Effector CD4-positive, alpha-beta T cell (primary cell): ENCODE data around the gene NFASC.

Experiments
- DNase-seq: peaks from one replicate; pipeline ENCODE4 v3.0.0-alpha.2; 2020

Gene NFASC

DNA sequence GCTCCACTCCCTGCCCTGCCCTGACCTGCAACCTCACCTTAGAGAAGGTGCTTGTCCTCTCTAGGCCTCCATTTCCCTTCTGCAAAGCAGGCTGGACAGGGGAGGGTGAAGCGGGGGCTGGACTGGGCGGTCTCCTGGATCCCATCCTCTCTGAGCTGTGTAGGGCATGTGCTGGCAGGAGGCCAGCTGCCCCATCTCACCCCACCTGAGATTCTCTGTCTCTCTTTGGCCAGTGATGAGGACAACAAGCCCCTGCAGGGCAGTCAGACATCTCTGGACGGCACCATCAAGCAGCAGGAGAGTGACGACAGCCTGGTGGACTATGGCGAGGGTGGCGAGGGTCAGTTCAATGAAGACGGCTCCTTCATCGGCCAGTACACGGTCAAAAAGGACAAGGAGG lies 145.4 kb downstream of the NFASC start:
- no peak for DNase-seq

DNA sequence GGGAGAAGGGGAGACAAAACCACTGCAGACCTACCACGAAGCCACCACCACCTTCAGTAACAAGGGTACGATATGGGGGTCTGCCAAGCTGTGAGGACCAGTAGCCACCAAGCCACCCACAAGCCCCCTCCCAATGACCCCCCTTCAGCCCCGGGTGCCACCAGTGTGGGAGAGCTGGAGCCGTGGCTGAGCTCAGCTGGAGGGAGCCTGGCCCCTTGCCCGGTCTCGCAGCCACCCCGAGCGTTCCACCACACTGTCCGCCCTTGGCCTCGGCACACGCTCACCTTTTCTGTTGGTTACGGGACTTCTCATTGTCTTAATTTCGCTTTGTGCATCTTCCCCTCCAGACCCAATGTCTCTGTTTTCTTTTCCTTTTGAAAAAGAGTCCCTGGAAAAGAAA lies 145.9 kb downstream of the NFASC start:
- DNase-seq = no peak

DNA sequence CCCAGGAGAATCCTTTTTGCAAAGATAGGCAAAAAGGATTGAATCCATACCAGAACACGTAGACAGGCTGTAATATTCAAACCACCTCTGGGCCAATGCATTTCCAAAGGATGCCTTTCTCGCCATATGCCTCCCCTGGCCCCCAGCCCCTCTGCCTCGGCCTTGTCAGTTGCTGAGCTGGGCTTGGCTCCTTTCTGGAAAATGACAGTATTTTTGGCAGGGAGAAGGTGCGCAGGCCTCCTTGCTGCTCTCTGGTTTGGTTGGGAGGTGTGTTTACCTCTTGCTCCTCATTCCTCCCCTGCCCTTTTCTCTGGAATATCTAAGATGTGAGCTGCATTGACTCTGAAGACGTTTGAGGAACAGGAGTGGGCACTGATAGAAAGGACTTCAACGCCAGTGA lies 146.3 kb downstream of the NFASC start:
- DNase-seq = no peak

DNA sequence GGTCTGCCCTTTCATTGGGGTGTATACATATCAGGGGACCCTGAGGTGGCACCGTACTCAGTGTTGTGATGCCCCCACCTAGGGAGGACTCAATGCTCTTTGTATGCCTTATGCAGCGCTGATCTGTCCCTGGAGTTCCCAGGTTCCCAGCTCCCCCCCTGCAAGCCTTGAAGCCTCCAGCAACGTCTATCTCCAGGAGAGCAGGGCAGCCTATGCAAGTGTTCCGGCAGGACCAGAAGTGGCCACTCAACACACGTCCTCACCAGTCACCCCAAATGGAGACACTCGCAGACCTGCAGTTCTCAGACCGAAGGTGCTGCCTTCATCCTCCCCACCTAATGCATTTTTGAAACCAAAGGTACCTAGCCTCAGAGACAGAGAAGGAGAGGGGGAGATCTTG lies 147.1 kb downstream of the NFASC start:
- no peak for DNase-seq

DNA sequence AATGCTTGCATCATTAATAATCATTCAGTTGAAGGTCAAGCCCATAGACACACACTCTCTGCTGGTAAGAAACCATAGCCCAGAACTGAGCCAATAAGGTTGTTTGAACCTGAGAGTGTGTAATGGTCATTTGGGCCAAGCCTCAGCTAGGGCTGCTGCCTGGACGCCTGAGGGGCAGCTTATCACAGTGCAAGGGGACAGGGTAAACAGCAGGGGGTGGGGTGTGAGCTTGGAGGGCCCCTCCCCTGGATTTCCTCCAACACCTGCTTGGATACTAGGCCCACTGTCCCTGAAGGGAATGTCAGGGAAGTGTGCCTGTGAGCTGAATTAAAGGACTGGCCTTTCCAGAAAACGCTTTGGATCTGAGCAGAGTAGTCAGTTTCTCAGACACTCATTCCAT lies 147.7 kb downstream of the NFASC start:
- no peak for DNase-seq

DNA sequence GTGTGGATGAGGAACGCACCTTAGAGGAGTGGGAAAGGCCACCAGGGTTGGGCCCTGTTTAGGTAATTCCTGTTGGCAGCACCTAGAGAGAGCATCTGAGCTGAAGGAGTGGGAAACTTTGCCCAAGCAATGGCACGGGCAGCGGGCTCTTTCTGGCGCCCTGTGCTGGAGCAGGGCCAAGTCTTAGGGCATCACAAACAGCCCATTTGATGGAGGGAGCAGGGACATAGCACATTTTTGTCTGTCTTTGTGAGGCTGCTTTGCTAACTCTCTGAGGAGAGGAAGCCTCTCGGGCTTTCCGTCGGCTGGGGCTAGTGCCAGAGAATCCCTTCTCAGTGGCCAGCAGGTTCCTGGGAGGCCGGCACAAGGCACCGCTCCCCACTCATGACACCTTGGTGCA lies 149.8 kb downstream of the NFASC start:
- DNase-seq = no peak

DNA sequence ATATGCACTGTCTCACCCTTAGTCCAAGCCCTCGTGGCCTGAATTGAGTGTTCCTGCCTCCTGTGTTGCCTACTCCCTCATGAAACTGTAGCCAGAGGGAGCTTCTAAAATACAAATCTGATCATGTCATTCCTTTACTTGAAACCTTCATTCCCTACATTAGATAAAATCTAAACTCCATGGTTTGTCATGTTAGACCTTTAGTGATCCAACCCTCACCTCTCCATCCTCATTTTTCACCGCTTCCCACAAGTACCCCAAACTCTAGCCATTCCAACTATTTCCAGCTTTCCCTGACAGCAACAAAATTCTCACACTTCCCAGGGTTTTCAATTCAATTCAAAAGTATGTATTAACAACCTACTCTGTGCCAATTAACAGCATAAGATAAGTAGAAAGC lies 154.0 kb downstream of the NFASC start:
- no peak for DNase-seq

DNA sequence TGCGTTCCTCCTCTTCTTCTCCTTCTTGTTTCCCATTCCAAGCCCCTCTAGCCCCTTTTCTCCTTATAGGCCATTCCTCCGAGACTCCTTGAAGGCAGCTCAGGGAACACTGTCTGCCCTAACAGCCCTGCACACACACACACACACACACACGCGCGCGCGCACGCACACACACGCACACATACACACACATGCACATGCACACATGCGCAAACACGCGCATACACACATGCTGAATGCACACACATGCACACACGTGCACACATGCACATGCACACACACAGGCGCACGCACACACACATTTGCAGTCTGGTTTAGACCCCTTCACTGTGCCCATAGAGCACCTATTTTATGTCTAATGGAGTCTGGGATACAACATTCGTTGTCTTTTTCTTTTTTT lies 154.6 kb downstream of the NFASC start:
- no peak for DNase-seq

DNA sequence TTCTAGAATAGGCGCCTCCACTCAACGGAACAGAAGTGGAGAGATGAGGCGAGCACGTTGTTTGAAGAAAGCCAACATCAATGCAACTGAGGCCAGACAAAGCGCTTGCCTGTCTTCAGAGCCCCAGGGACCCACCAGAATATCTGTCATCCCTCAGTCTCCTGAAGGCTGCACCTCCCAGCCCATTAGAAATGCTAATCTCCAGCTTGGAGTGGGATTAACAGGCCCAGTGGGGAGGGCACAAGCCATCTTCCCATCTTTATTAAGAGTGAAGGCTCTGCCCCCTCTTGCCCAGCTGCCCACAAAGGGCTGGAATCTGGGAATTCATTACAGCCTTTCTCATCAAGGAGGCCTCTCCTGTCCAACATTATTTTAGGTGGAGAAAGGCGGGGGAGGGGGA lies 155.5 kb downstream of the NFASC start:
- no peak for DNase-seq

DNA sequence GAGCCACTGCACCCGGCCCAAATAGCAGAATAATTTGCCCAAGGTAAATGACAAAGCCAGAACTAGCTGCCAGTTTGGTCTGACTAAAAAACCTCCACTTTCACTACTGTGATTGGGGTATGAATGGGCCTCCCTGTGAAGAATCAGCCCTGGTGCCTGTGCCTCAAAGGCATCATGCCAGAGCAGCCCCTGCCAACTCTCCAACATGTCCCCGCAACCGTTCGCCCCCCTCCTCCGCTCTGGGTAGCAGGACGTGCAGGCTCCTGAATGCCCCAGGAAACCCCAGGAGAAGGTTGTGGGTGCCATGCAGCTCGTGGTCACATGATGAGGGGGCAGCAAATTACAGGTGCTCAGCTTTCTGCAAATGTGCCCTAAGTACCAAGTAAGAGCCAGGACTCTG lies 157.7 kb downstream of the NFASC start:
- DNase-seq = no peak

DNA sequence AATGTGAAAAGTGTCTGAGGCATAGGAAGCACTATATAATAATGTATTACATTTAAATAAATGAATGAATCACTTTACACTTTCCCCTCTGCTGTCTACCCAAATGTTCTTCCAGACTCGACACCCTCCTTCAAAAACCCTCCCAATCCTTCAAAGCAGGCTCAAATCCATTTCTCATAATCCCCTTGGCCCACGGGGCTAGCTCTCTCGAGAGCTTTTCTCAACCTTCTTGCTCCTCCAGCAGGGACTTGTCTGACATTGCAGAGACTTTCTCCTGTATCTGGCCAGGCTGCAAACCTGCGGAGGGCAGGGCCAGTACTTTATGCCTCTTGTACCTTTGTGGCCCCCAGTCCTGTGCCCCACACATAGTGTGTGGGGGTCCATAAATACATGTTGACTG lies 158.3 kb downstream of the NFASC start:
- DNase-seq = no peak

DNA sequence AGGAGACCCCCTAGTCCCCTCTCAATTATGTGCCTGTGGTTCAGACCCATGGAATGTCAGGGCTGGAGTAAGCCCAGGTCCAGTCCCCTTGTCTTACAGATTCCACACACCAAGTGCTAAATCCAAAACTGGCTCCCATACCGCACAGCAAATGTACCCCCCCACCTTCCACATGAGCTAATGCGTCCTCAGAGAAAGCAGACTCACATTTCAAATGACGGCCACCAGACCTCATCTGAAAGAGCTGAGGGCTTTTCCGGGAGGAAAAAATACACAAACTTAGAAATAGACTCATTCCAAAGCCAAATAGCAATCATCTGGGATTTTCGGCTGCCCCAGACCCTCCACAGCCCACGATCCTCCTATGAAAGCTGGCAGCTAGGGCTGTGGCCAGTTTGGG lies 159.6 kb downstream of the NFASC start:
- DNase-seq = no peak

DNA sequence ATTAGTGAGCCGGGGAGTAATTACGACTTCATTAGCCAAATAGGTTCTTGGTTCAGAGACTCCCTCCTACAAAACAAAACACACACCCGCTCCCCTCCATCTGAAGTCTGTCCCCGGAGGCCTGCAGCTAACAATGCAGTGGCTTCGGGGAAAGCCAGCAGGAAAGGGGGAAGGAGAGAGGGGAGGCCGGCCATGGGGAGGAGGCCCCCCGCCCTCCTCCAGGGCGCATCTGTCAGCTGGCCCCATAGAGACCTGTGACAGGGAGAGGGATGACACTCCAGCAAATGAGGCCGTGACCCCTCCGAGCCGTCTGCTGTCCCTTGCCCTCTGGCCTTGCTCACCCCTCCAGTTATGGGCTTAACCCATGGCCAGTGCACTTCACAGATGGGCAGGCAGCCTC lies 160.2 kb downstream of the NFASC start:
- DNase-seq = no peak

DNA sequence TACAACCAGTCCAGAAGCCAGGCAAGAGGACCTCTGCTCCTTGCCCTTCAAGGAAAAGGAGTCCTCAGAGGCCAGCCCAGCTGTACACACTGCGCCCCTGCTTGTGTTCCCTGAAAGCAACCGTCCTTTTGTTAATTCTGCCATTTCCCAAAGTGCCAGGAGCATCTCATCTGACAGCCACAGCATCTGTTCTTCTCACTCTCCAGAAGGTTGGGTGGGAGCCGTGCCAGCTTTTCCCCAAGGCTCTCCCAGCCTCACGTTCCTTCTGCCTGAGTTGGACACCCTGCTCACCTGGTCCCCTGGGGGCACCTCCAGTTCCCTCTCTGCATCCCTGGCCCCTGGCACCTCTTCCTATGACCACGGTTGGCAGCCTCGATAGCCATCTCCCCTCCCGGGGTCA lies 161.8 kb downstream of the NFASC start:
- no peak for DNase-seq

DNA sequence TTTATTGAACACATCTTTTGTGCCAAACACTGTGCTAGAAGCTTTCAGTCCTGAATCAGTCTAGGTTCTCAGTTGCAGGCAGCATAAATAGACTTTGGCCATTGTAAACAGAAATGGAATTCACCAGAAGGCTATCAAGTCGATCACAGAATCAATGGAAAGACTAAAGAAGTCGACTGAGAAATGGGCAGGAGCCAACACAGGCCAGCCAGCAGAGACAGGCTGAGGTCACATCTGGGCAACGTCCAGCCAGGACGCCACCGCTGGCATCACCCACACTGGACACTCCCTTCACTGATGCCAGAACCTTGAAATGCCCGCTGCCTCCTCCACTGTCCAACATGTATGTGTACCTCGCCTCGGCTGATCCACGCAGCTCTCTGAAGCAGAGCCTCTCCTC lies 166.9 kb downstream of the NFASC start:
- no peak for DNase-seq

DNA sequence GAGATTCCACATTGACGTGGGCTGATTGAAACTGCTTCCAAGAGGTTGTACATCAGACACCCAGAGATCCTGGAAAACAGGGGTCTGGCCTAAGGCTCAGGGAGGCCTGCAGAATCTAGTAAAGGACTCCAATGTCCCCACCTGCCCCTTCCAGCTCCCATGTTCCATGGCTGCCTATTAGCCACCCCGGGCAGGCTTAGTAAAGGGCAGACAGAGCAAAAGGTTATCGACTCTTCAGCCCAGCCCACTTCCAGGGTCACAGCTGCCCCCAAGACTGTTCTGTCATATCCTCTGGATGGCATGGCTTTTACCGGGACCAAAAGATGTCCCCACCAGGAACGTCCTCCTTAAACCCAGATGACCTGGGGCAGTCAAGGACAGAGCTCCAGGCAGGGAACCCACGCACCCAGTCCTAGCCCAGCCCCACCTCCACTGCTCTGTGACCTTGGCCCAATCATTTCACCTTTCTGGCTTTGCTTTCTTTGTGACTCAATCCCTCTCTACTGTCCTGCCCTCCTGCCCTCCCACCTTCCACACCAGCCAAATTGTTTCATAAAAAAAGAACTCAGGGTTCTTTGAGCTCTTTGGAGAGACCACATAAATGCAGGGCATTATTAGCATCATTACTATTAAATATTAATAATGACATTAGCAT lies 167.6 kb downstream of the NFASC start:
- no peak for DNase-seq

DNA sequence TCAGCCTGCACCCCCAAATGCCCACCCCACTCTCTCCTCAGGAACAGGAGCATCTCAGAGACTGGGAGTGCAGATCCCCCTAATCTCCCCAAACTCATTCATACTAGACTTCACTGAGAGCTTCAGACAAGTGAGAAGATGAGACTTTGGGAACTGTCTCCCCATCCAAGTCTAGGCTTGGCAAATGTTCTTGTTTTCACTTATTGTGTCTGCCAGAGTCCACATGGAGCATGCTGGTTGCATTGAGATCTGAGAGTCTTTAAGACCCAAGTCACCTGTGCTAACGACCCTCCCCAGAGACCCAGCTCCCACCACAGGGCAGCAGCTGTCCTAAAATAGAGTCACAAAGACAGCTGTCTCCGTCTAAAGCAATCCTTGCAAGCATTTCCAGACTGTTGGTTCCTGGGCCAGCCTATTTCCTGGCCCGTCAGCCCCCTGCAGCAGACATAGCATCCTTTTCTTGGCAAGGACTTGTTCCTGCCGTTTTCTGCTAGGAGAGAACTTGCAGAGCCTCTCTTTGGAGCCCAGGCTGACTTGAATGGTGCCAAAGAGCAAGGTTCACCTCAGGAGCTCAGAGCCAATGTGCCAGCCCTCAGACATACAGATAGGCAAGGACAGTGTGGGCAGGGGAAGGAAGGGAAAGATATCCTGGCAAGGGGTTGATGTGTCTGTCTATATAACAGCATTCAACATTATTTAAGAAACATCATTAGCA lies 170.5 kb downstream of the NFASC start:
- DNase-seq = no peak

DNA sequence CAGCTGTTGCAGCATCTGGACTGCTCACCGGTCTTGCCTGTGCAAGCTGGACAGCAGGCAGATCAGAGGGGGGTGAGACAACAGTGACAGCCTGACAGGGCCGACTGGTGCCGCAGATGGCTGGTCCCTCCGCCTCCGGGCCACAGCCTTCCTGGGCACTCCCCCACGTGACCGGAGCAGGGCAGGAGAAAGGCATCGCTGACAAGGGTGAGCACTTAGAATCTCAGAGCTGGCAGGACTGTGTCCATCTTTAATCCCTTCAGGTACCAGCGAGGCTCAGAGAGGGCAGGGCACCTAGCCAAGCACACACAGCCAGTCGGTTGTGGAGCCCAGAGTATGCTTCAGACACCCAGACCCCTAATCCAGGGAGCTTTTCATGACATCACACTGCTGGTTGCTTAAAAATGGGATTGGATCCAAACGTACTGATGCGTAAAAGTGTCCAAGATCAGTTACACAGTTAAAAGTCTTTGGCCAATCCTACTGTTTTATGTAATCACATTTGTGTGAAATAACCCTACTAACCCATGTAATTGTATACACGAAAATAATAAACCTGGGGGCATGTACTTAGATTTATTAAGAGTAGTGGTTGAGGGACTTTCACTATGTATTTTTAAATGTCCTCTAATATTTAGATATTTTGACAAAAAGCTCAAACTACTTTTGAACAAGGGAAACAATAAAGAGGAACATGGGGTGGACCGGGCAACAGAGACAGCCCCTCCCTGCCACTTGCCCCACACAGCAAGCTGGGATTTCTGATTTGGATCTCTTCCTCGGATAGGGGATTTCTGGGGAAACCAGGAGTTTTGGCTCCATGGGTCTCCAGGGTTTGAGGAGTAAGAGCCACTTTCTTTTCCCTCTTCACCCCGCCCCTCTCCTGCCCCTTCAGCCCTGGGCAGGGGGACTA lies 171.6 kb downstream of the NFASC start:
- no peak for DNase-seq

DNA sequence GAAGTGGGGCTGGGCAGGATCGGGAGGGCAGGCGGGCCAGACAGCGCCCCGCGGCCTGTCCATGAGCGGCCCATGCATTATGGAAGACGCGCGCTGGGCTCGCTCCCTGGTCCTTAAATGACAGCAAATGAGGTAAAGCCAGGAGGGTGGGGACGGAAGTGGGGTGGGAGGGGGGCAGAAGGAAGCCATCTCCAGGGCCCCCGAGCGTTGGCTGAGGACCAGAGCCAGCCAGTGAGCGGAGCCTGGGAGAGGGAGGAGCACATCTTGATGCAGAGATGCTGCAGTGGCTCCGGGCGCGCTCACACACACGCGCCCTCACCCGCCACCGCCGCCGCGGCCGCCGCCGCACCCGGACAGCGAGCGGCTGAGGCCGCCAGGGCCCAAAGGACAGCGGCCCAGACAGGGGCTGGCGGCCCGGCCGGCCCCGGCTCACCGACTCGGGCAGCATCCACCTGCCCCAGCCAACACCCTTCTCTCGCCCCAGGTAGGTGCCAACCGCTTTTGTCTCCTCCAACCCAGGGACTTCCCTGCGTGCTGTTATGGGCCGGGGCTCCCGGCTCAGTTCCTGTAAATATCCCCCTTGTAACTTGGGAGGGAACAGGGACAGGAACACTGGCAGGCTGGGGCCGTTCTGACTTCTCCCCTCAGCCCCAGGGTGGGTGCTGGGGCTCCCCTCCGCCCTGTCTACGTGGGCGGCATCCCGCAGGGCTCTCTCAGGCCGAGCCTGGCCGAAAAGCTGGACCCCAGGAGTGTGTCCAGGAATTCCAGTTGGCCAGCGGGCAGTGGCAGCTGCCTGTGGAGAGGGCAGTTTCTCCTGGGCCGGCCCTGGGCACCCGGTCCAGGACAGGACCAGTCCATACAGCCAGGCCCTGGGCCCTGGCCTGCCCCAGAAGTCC lies 172.5 kb downstream of the NFASC start, which contains the start of gene CNTN2:
TSS of gene CNTN2 (plus strand) at position 302 of the 896 bp plus-strand sequence. CDS start 9,974 bp downstream, outside the sequence.
- DNase-seq = no peak

DNA sequence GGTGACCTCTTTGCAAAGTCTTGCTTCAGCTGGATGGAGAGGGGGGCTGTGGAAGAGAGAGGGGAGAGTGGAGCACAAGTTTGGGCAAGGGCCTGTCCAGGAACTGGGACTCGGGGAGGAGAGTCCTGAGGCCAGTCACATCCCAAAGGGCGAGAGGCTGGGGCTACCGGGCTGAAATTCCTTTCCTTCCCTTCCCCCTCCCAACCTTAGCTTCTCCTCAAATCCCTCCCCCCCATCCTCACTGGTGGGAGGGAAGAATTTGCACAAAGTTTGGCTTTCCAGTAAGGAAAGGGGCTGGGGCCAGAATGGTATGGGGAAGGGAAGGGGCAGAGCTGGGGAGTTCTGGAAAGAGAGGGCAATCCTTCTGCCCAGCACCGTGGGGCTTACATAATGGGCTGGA lies 173.2 kb downstream of the NFASC start:
- DNase-seq = no peak

DNA sequence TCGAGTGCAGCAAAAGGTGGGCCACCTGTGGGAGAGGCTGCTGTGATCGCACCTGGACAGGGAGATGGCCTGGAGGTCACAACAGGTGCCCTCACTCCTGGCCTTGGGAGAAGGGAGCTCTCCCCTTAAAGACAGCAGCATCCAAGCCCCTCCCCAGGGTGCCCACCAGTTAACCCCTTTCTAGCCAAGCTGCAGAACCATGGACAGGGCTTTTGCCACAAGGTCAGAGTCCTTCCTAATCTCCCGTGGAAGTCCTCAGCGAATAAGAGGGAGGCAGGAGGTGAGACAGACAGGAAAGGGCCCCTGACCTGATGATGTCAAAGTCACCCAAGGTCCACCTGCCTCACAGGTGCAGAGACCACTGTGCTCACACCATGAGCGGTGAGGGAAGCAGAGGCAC lies 174.1 kb downstream of the NFASC start:
- DNase-seq = no peak

DNA sequence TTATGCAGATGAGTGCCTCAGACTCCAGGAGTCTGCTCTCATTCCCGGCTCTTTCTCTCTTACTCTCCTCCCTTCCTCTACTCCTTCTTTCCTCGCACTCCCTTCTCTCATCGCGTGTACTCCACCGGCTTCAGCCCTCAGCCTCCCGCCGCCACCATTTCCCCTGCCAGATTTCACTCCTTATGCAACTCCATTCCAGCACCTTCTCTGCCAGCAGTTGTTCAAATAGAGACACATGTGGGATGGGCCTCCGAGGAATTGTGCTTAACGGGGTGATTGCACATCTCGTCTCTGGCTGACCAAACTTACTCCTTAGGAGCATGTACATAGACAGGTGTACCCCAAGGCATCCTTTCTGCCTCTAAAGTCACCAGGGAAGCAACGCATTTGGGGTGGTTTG lies 174.5 kb downstream of the NFASC start:
- no peak for DNase-seq

DNA sequence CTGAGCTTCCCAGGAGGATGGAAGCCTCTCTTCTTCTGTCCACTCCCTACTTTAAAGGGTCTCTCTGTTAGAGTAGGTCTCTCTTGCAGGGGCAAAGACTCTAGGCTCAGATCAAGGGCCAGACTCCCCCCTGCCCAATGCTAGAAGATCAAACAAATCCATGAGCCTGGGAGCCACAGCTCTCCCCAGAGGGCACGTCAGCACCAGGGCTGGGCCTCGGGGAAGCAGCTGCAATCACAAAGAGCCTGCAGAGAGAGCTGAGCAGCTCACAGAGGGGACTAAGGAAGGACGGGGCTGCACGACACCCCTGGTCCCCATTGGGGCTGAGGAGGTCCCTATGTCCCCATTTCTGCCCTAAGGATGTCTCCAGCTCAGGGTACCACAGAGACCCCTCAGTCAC lies 176.2 kb downstream of the NFASC start:
- DNase-seq = no peak
